Esophagus squamous epithelium (tissue), 5 donors: Measurements from ENCODE around the gene PRR12. TPM values are rescaled to one million over a fixed set of nuclear protein-coding genes. Genes with fewer than 3 reads are reported as not detected.
A peak's percentile ranks its signal among the peaks of the same experiment; 100 is the strongest.

Source experiments
- DNase-seq: peaks from one replicate; lab custom pipeline; 2025; lab: John Stamatoyannopoulos, UW
- H3K27ac ChIP-seq, 4 donors: fragments of 200-600 bp; sonication (generic); one replicate each; pipeline ENCODE4 v1.5.1; 2016 to 2019; ENCODE audit warnings: mild to moderate bottlenecking in 1 of 4
- H3K27me3 ChIP-seq, 4 donors: fragments of 200-600 bp; sonication (generic); 1 replicate in 3 of 4; 2 replicates in 1 of 4; pipeline versions ENCODE4 v1.5.1 to v1.6.0; 2017 to 2021; ENCODE audit warnings: antibody characterized with exemption in 1 of 4
- H3K36me3 ChIP-seq, 3 donors: fragments of 200-600 bp; sonication (generic); one replicate each; pipeline ENCODE4 v1.5.1; 2016 to 2019
- H3K4me1 ChIP-seq, 3 donors: fragments of 200-600 bp; sonication (generic); one replicate each; pipeline ENCODE4 v1.5.1; 2017 to 2019
- H3K4me3 ChIP-seq, 4 donors: fragments of 200-600 bp; sonication (generic); 1 replicate in 3 of 4; 2 replicates in 1 of 4; pipeline ENCODE4 v1.5.1; 2016 to 2019; ENCODE audit warnings: mild to moderate bottlenecking in 2 of 4, moderate library complexity in 1 of 4
- H3K9me3 ChIP-seq, 3 donors: fragments of 200-600 bp; sonication (generic); one replicate each; pipeline ENCODE4 v1.5.1; 2016 to 2019
- CTCF ChIP-seq, 6 experiments: fragments of 450-650 bp in 4 of 6; fragments of 200-600 bp in 2 of 6; sonication (generic) in 2 of 6; IDR thresholded peaks; one replicate each; pipeline ENCODE4 v1.5.1; 2016 to 2019; ENCODE audit warnings: antibody characterized with exemption in 6 of 6, mild to moderate bottlenecking in 4 of 6, moderate library complexity in 4 of 6
- POLR2A ChIP-seq, 4 donors: fragments of 450-650 bp; IDR thresholded peaks; one replicate each; pipeline ENCODE4 v1.6.1; 2017; ENCODE audit warnings: antibody characterized with exemption in 4 of 4, mild to moderate bottlenecking in 4 of 4, moderate library complexity in 3 of 4
- WGBS, 2 donors: methylation state at CpG; one replicate each; pipeline ENCODE4 v1.1.5; 2018; 5-methylcytosine and 5-hydroxymethylcytosine counted together
- intact Hi-C: fragments of 100-400 bp; cut with DNase I; formaldehyde crosslinking; loops from one replicate; pipeline ENCODE4 v1.15.0; 2022
- total RNA-seq, 4 donors: library from RNA; depleted of rRNA; stranded (reverse); fragments of >200 nt; gene quantifications; one replicate each; pipeline ENCODE4 v1.1.0, GENCODE V29; 2016
- donor health status: DM: yes; HTN: yes; CAD: no.

PRR12 gene
- total RNA-seq, 4 donors from 2014 or later, result 4.5 to 11.9 (median 7.7) TPM

DNA sequence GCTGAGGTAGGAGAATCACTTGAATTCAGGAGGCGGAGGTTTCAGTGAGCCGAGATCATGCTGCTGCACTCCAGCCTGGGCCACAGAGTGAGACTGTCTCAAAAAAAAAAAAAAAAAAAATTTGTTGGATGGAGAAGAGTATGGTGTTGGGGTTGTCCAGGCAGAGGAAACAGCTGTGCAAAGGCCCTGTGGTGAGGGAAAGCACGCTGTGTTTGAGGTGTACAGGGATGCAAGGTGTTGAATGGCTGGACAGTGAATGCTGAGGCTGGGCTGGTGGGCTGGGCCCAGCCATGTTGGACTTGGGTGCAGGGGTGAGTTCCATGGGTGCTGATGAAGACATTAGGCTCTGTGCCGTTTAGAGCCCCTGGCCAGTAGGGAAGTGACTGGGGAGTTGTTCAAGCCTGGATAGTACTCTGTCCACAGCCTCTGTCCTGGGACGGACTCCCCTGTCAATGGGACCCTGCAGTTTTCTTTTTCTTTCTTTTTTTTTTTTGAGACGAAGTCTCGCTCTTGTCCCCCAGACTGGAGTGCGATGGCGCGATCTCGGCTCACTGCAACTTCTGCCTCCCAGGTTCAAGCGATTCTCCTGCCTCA is 18.6 kb downstream of the PRR12 start:
- Histone ChIP-seq H3K36me3 (peaks cover 0 to 90% (median 23%) of the 10 kb centered on the region in 3 donors), H3K4me3 (no peak overlapping the region), H3K27ac (no peak overlapping the region), H3K9me3 (no peaks in the 10 kb centered on the region), H3K4me1 (peaks cover 0 to 26% (median 11%) of the 10 kb centered on the region in 3 donors), H3K27me3 (no peaks in the 10 kb centered on the region)
- no peak for DNase-seq
- TF ChIP-seq CTCF (IDR thresholded peaks at IDR 0.05) (no peak), POLR2A (IDR thresholded peaks at IDR 0.05) (no peak)
- WGBS, 2 donors, result 95 to 98% methylated on average over 6 to 7 of the region's 12 CpGs
- intact Hi-C loops, result no loop called here

- TF ChIP-seq CTCF (IDR thresholded peaks at IDR 0.05) (no peak), POLR2A (IDR thresholded peaks at IDR 0.05) (no peak)
- H3K4me1 ChIP-seq, result peaks cover 0 to 29% (median 11%) of the 10 kb centered on the region in 3 donors
- no peak for DNase-seq
- no peak overlapping the region for H3K4me3 ChIP-seq
- H3K27me3 ChIP-seq, result no peaks in the 10 kb centered on the region
- WGBS, 2 donors, result 63 to 73% methylated on average over 4 of the region's 4 CpGs
- H3K27ac ChIP-seq, result peak overlapping the region; percentile 21 to 62 (median 39)
- H3K36me3 ChIP-seq, result peaks cover 22 to 90% (median 38%) of the 10 kb centered on the region in 3 donors
- intact Hi-C loops, result no loop called here
- no peaks in the 10 kb centered on the region for H3K9me3 ChIP-seq
These were observed 22.4 kb downstream of the PRR12 start for GRCh38 chr19:49613374-49613773.

DNA sequence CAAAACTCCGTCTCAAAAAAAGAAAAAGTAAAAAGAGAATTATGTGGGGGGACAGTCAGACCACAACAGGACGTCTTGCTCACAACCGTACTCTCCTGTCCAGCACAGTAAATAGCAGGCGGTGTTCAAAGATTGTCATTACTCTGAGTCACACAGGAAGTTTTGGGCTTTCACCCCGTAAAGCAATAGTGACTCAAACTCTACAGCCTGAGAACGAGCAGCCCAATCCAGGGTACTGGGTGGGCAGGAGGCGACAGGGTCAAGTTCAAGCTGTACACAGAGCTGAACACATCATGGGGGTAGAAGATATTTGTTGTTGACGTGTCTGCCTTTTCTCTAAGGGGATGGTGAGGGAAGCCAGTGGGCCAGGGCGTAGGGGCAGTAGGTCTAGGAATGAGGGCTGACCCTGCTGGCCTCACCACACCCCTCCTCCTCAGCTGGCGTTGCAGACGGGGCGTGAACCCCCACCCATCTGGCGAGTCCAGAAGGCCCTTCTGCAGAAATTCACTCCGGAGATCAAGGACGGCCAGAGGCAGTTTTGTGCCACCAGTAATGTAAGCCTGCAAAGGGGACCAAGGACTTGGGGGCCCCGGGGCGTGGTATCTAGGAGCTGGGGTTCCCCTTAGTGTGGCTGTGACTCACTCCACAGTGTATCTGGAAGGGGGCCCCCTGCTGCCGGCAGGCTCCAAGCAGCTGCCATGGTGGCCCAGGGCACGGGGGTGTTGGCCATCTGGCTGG is 23.3 kb downstream of the PRR12 start:
- Histone ChIP-seq H3K27ac (peak overlapping the region; percentile 21 to 62 (median 39)), H3K36me3 (peaks cover 22 to 90% (median 36%) of the 10 kb centered on the region in 3 donors), H3K4me1 (peaks cover 0 to 29% (median 11%) of the 10 kb centered on the region in 3 donors), H3K9me3 (no peaks in the 10 kb centered on the region), H3K4me3 (no peak overlapping the region), H3K27me3 (no peaks in the 10 kb centered on the region)
- TF ChIP-seq POLR2A (IDR thresholded peaks at IDR 0.05), result no peak
- no peak for DNase-seq
- WGBS, 2 donors, result 61 to 73% methylated on average over 8 to 14 of the region's 19 CpGs
- intact Hi-C loops, result no loop called here

- no peaks in the 10 kb centered on the region for H3K9me3 ChIP-seq
- peaks cover 0 to 29% (median 11%) of the 10 kb centered on the region in 3 donors for H3K4me1 ChIP-seq
- no peaks in the 10 kb centered on the region for H3K27me3 ChIP-seq
- peaks cover 30 to 90% (median 39%) of the 10 kb centered on the region in 3 donors for H3K36me3 ChIP-seq
- TF ChIP-seq POLR2A (IDR thresholded peaks at IDR 0.05), result no peak
- no peak for TF ChIP-seq CTCF (IDR thresholded peaks at IDR 0.05)
- intact Hi-C loops, result no loop called here
- no peak for DNase-seq
- H3K4me3 ChIP-seq, result no peak overlapping the region
- 92 to 95% methylated on average over 13 to 23 of the region's 23 CpGs for WGBS, 2 donors
- no peak overlapping the region for H3K27ac ChIP-seq
These were observed 24.9 kb downstream of the PRR12 start for GRCh38 chr19:49615861-49616260.

DNA sequence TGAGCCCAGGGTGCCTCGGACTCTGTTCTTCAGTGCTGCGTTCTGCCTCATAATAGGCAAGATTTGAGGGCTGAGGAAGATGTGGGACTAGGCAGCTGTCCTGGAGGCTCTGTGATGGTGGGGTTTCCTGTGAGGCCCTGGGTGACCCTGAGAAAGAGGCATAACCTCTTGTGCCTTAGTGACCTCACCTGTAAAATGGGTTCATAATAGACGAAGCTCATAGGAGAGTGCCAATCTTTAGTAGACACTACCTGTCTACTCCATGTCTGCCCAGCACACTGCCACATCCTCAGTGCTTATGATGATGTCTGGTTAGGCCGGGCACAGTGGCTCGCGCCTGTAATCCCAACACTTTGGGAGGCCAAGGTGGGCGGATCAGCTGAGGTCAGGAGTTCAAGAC is 25.6 kb downstream of the PRR12 start:
- Histone ChIP-seq H3K4me3 (no peak overlapping the region), H3K27me3 (no peaks in the 10 kb centered on the region), H3K36me3 (peaks cover 34 to 90% (median 43%) of the 10 kb centered on the region in 3 donors), H3K27ac (no peak overlapping the region), H3K4me1 (peaks cover 0 to 29% (median 11%) of the 10 kb centered on the region in 3 donors), H3K9me3 (no peaks in the 10 kb centered on the region)
- TF ChIP-seq CTCF (IDR thresholded peaks at IDR 0.05) (no peak), POLR2A (IDR thresholded peaks at IDR 0.05) (no peak)
- 94 to 97% methylated on average over 7 of the region's 7 CpGs for WGBS, 2 donors
- no peak for DNase-seq
- intact Hi-C loops, result no loop called here
